Measurements from ENCODE around the gene PIP5KL1. TPM values are rescaled to one million over a fixed set of nuclear protein-coding genes. Genes with fewer than 3 reads are reported as not detected.

Gene PIP5KL1
- total and polyA plus RNA-seq, 2 donors from 2014 or later = 3.0 to 4.3 TPM

GRCh38 chr9:127913682-127914081 lies 16.9 kb downstream of the PIP5KL1 start:
- Histone ChIP-seq H3K27me3 (ENCODE audit: control insufficient read depth, insufficient read depth, low read length) (no peaks in the 10 kb centered on the region), H3K27ac (ENCODE audit: low read depth in 2 of 2, low read length in 2 of 2) (no peak overlapping the region), H3K4me1 (ENCODE audit: control insufficient read depth in 2 of 3, insufficient read depth in 2 of 3, low read depth in 1 of 3, low read length in 3 of 3) (peaks cover 0 to 16% (median 0%) of the 10 kb centered on the region in 3 donors), H3K9me3 (ENCODE audit: control insufficient read depth in 2 of 3, insufficient read depth in 1 of 3, low read length in 3 of 3) (no peaks in the 10 kb centered on the region), H3K36me3 (ENCODE audit: control insufficient read depth in 2 of 3, insufficient read depth in 3 of 3, low read length in 3 of 3) (no peaks in the 10 kb centered on the region), H3K9ac (ENCODE audit: low read length in 3 of 3) (no peak overlapping the region), H3K4me3 (ENCODE audit: low read length in 3 of 3) (no peak overlapping the region)
- no peak for TF ChIP-seq CTCF (IDR thresholded peaks at IDR 0.05; ENCODE audit: borderline replicate concordance, extremely low read depth, insufficient read depth)
- FAIRE-seq (no peak), DNase-seq (peak in 1 of 5 donors; percentile 61)
- intact Hi-C loops (cut with DNase I) = no loop called here

GRCh38 chr9:127912882-127913281 lies 17.7 kb downstream of the PIP5KL1 start:
- Histone ChIP-seq H3K9me3 (ENCODE audit: control insufficient read depth in 2 of 3, insufficient read depth in 1 of 3, low read length in 3 of 3) (no peaks in the 10 kb centered on the region), H3K4me1 (ENCODE audit: control insufficient read depth in 2 of 3, insufficient read depth in 2 of 3, low read depth in 1 of 3, low read length in 3 of 3) (peaks cover 0 to 16% (median 0%) of the 10 kb centered on the region in 3 donors), H3K27me3 (ENCODE audit: control insufficient read depth, insufficient read depth, low read length) (no peaks in the 10 kb centered on the region), H3K36me3 (ENCODE audit: control insufficient read depth in 2 of 3, insufficient read depth in 3 of 3, low read length in 3 of 3) (no peaks in the 10 kb centered on the region), H3K27ac (ENCODE audit: low read depth in 2 of 2, low read length in 2 of 2) (no peak overlapping the region), H3K4me3 (ENCODE audit: low read length in 3 of 3) (no peak overlapping the region), H3K9ac (ENCODE audit: low read length in 3 of 3) (no peak overlapping the region)
- FAIRE-seq (no peak), DNase-seq (peak in 1 of 5 donors; percentile 28)
- intact Hi-C loops (cut with DNase I) = no loop called here
- TF ChIP-seq CTCF (IDR thresholded peaks at IDR 0.05; ENCODE audit: borderline replicate concordance, extremely low read depth, insufficient read depth) = no peak

DNA sequence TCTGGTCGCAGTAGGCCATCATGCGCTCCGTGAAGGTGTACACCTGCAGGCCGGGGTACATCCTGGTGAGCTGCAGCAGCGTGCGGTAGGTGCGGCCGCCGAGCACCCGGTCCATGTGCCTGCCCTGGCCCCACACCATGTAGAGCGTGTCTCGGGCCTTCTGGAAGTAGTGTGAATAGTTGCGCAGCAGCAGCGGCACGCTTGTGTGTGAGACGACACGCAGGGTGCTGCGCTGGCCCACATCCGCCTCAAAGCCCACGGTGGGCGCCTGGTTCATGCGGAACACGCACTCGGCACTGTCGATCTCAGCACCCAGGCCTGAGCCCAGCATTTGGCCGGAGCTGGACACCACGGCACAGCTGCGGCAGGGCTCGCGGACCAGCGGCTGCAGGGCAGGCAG lies 18.3 kb downstream of the PIP5KL1 start:
- Histone ChIP-seq H3K4me3 (ENCODE audit: low read length in 3 of 3) (no peak overlapping the region), H3K36me3 (ENCODE audit: control insufficient read depth in 2 of 3, insufficient read depth in 3 of 3, low read length in 3 of 3) (no peaks in the 10 kb centered on the region), H3K27ac (ENCODE audit: low read depth in 2 of 2, low read length in 2 of 2) (no peak overlapping the region), H3K4me1 (ENCODE audit: control insufficient read depth in 2 of 3, insufficient read depth in 2 of 3, low read depth in 1 of 3, low read length in 3 of 3) (peaks cover 0 to 16% (median 0%) of the 10 kb centered on the region in 3 donors), H3K27me3 (ENCODE audit: control insufficient read depth, insufficient read depth, low read length) (no peaks in the 10 kb centered on the region), H3K9me3 (ENCODE audit: control insufficient read depth in 2 of 3, insufficient read depth in 1 of 3, low read length in 3 of 3) (no peaks in the 10 kb centered on the region), H3K9ac (ENCODE audit: low read length in 3 of 3) (no peak overlapping the region)
- FAIRE-seq (no peak), DNase-seq (peak in 2 of 5 donors; percentile 52 to 68)
- intact Hi-C loops (cut with DNase I) = no loop called here
- TF ChIP-seq CTCF (IDR thresholded peaks at IDR 0.05; ENCODE audit: borderline replicate concordance, extremely low read depth, insufficient read depth) = no peak

DNA sequence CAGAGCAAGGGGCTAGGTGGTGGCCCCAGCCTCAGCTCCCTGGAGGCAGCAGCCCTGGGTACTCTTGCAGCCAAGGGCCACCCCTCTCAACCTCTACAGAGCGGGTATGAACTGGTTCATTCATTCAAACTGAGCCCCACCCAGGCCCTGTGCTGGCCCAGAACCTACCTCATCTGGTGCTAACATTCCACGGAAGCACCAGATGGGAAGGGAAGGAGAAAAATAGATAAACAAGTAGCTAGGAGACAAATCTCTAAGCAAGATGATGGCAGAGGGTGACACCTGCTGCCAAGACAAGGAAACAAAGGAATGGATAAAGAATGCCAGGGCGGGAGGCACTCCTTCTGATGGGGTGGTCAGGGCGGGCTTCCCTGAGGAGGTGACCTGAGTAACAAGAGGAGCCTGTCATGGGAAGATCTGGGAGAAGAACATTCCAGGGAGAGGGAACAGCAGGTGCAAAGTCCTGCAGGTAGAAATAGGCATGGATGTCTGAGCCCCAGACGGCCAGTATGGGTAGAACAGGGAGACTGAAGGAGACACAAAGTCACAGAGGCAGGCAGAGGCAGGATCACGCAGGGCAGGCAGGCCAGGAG lies 19.9 kb downstream of the PIP5KL1 start:
- no peak overlapping the region for H3K9ac ChIP-seq (ENCODE audit: low read length in 3 of 3)

More for the DNA sequence above, 19.9 kb downstream of the PIP5KL1 start:
- peaks cover 0 to 17% (median 14%) of the 10 kb centered on the region in 3 donors for H3K4me1 ChIP-seq (ENCODE audit: control insufficient read depth in 2 of 3, insufficient read depth in 2 of 3, low read depth in 1 of 3, low read length in 3 of 3)
- FAIRE-seq = no peak
- no peak overlapping the region for H3K4me3 ChIP-seq (ENCODE audit: low read length in 3 of 3)
- H3K27me3 ChIP-seq (ENCODE audit: control insufficient read depth, insufficient read depth, low read length) = no peaks in the 10 kb centered on the region
- no peaks in the 10 kb centered on the region for H3K9me3 ChIP-seq (ENCODE audit: control insufficient read depth in 2 of 3, insufficient read depth in 1 of 3, low read length in 3 of 3)
- peak; percentile 18 for TF ChIP-seq CTCF (IDR thresholded peaks at IDR 0.05; ENCODE audit: borderline replicate concordance, extremely low read depth, insufficient read depth)
- DNase-seq = peak; percentile 62 to 83 (median 70)
- no peak overlapping the region for H3K27ac ChIP-seq (ENCODE audit: low read depth in 2 of 2, low read length in 2 of 2)
- H3K36me3 ChIP-seq (ENCODE audit: control insufficient read depth in 2 of 3, insufficient read depth in 3 of 3, low read length in 3 of 3) = no peaks in the 10 kb centered on the region
- intact Hi-C loops (cut with DNase I) = no loop called here

Measured in kidney (tissue), 14 donors.